LNCAP (cell line): Measurements from ENCODE around the gene SCGB1C1.

Experiments used
- TF ChIP-seq, protein P1 (sequence below): fragments of 450-650 bp; IDR thresholded peaks from 2 replicates; pipeline ENCODE4 v1.5.1; 2017; ENCODE audit warnings: mild to moderate bottlenecking

The SCGB1C1 gene

DNA sequence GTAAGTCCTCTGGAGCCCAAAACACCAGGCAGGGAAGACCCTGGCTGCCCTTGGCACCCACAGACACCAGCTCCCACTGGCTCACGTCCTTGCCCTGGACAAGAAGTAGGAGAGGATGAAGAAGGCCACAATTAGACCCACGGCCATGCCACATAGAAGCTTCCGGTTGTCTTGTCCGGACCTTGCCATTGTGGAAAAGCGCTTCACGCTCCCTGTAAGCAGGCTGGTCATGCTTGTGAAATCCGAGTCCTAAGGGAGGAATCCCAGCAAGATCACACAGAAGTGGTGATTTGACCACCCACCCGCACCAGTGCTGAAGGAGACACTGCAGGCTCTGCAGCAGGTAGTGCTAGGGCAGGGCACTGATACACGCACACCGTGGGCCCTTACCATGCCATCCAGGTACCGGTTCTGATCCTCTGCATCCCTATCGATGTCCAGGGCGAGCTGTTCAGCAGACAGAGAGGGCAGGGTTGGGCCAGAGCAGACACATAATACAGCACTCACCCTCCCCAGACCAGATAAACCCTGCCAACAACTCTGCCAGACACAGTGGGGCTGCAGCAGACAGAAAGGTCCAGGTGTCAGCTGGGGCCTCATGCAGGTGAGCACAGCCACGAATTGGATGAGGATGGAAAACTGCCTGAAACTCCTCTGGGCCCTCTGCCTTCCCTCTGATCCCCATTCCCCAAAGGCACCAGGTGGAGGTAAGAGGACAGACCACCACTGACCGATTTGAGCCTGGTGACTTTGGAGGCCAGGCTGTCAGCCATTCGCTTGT is 12.5 kb downstream of the SCGB1C1 start:
- TF ChIP-seq, protein P1, sequence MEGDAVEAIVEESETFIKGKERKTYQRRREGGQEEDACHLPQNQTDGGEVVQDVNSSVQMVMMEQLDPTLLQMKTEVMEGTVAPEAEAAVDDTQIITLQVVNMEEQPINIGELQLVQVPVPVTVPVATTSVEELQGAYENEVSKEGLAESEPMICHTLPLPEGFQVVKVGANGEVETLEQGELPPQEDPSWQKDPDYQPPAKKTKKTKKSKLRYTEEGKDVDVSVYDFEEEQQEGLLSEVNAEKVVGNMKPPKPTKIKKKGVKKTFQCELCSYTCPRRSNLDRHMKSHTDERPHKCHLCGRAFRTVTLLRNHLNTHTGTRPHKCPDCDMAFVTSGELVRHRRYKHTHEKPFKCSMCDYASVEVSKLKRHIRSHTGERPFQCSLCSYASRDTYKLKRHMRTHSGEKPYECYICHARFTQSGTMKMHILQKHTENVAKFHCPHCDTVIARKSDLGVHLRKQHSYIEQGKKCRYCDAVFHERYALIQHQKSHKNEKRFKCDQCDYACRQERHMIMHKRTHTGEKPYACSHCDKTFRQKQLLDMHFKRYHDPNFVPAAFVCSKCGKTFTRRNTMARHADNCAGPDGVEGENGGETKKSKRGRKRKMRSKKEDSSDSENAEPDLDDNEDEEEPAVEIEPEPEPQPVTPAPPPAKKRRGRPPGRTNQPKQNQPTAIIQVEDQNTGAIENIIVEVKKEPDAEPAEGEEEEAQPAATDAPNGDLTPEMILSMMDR, result no peak

- TF ChIP-seq, protein P1, result no peak
Measured at GRCh38 chr11:206002-206384, 13.1 kb downstream of the SCGB1C1 start.

DNA sequence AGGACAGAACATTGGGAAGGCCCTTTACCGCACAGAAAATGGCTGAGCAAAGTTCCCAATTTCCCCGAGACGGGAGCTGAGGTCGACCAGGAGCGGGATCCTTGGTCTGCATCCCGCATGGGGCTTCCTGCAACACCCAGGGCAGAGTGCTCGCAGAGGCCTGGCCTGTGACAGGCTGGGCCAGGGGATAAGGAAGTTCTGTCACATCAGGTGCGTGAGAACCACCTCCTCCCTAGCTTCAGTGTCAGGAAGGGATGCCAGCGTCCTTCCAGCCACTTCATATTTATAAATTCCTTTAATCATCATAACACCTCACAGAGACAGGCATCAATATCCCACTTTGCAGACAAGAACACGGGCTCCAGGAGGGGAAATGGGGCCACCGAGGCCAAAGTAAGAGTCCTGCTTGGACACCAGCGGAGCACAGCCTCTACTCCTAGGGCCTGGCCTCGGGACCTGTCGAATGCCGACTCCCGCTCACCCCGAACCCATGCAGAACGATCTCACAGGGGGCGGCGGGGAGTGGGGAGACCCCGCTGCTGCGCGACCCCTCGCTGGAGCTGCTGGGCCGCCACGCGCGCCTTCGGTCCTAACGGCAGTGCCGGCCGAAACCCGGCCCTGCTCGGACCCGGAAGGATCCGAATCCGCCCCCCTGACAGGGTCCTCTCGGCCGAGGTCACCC is 13.8 kb downstream of the SCGB1C1 start:
- TF ChIP-seq, protein P1, result no peak

- TF ChIP-seq, protein P1, result no peak
Measured at GRCh38 chr11:207208-207862, 14.5 kb downstream of the SCGB1C1 start, which contains the start of the genes BET1L and RIC8A. TSS of gene BET1L (minus strand) at chr11:207399. CDS start at chr11:207321, 78 bp downstream. TSS of gene RIC8A (plus strand) at chr11:207708. CDS start at chr11:208855, 1,147 bp downstream.

DNA sequence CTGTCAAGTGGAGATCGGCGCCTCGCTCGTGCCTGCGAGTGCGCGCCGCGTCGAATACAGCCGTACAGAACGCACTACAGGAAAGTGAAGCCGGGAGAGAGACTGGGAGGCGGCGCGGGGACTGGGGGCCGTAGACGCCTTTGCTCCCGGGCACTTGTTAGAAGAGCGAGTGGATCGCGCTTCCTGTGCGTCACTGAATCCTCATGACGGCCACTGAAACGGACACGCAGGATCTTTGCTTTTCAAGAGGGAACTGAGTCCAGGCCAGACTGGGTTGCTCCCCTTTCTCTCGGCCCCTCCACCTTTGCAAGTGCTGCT is 14.9 kb downstream of the SCGB1C1 start:
- TF ChIP-seq, protein P1, result no peak

GRCh38 chr11:208181-208916 is 15.5 kb downstream of the SCGB1C1 start:
- TF ChIP-seq, protein P1, result no peak

- TF ChIP-seq, protein P1, result no peak
Measured at GRCh38 chr11:208917-209260, 16.0 kb downstream of the SCGB1C1 start.
